ENCODE data around the gene TMEM175.

- no peak for TF ChIP-seq CTCF (IDR thresholded peaks at IDR 0.05)
- TF ChIP-seq NRF1 (IDR thresholded peaks at IDR 0.05; ENCODE audit: low read depth, low read length) = no peak
- TF ChIP-seq YY1 (IDR thresholded peaks at IDR 0.05; ENCODE audit: low read depth) = no peak
- no peak for TF ChIP-seq EP300 (IDR thresholded peaks at IDR 0.05; ENCODE audit: borderline replicate concordance in 1 of 2, low read depth in 1 of 2, low read length in 1 of 2)
- no peak for TF ChIP-seq RCOR1 (IDR thresholded peaks at IDR 0.05; ENCODE audit: low read length)
- TF ChIP-seq FOXM1 (IDR thresholded peaks at IDR 0.05; ENCODE audit: low read depth) = no peak
- TF ChIP-seq MXI1 (IDR thresholded peaks at IDR 0.05; ENCODE audit: low read depth, low read length) = no peak
- TF ChIP-seq IRF3 (IDR thresholded peaks at IDR 0.05; ENCODE audit: low read depth, low read length) = no peak
- no peak for TF ChIP-seq RFX5 (IDR thresholded peaks at IDR 0.05; ENCODE audit: low read length)
- TF ChIP-seq NFIC (IDR thresholded peaks at IDR 0.05; ENCODE audit: borderline replicate concordance) = no peak
- no peak for TF ChIP-seq POLR2AphosphoS5 (IDR thresholded peaks at IDR 0.05; ENCODE audit: low read depth, low read length)
- TF ChIP-seq MAX (IDR thresholded peaks at IDR 0.05; ENCODE audit: low read depth) = no peak
- no peak for TF ChIP-seq ZBTB33 (IDR thresholded peaks at IDR 0.05; ENCODE audit: borderline replicate concordance, low read depth)
- TF ChIP-seq TCF12 (IDR thresholded peaks at IDR 0.05) = no peak
Observed at GRCh38 chr4:901192-901910, 30.9 kb upstream of the TMEM175 start.

All from SK-N-SH (cell line).